SK-N-MC (cell line): ENCODE measurements around the gene CHST3.
A peak's percentile ranks its signal among the peaks of the same experiment; 100 is the strongest.
"Not testable (repeated sequence)": the region's sequence is repeated elsewhere in the genome, so short reads cannot be mapped to it uniquely, and the experiment has no call there.

Experiments
- DNase-seq: peaks from one replicate; pipeline ENCODE4 v3.0.0-alpha.2; 2011; ENCODE audit warnings: low read depth, low spot score
- H3K27ac ChIP-seq: fragments of 200-600 bp; sonication (generic); 2 replicates; pipeline ENCODE4 v1.5.1; 2016; ENCODE audit warnings: mixed run types
- H3K36me3 ChIP-seq: fragments of 200-600 bp; sonication (generic); 2 replicates; pipeline ENCODE4 v1.6.1; 2017; ENCODE audit warnings: antibody characterized with exemption, low read length, mixed read lengths; ENCODE audit not compliant: insufficient read depth
- H3K4me3 ChIP-seq: fragments of 200-600 bp; sonication (generic); 2 replicates; pipeline ENCODE4 v1.5.1; 2016
- H3K9ac ChIP-seq: fragments of 200-600 bp; sonication (generic); 2 replicates; pipeline ENCODE4 v1.8.0; 2017; ENCODE audit warnings: mixed run types, mixed read lengths; ENCODE audit not compliant: insufficient read length
- H3K9me3 ChIP-seq: fragments of 200-600 bp; sonication (generic); 2 replicates; pipeline ENCODE4 v1.6.1; 2017; ENCODE audit warnings: low read depth, mild to moderate bottlenecking, antibody characterized with exemption, low read length, moderate library complexity, mixed read lengths
- EZH2 ChIP-seq: fragments of 200-600 bp; sonication (generic); IDR thresholded peaks from one replicate; pipeline ENCODE4 v1.6.1; 2017; ENCODE audit warnings: antibody characterized with exemption
- FOXP2 ChIP-seq: optimal IDR thresholded peaks from 2 replicates; pipeline ENCODE3; 2011; ENCODE audit warnings: mild to moderate bottlenecking, moderate library complexity; ENCODE audit not compliant: insufficient read depth; ENCODE audit errors: extremely low read length, control extremely low read depth
- POLR2AphosphoS5 ChIP-seq: IDR thresholded peaks from 2 replicates; pipeline ENCODE4 v1.6.1; 2012; ENCODE audit warnings: mild to moderate bottlenecking, low read depth, low read length, borderline replicate concordance

CHST3 gene, protein sequence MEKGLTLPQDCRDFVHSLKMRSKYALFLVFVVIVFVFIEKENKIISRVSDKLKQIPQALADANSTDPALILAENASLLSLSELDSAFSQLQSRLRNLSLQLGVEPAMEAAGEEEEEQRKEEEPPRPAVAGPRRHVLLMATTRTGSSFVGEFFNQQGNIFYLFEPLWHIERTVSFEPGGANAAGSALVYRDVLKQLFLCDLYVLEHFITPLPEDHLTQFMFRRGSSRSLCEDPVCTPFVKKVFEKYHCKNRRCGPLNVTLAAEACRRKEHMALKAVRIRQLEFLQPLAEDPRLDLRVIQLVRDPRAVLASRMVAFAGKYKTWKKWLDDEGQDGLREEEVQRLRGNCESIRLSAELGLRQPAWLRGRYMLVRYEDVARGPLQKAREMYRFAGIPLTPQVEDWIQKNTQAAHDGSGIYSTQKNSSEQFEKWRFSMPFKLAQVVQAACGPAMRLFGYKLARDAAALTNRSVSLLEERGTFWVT

GRCh38 chr10:71964098-71964742 is at the start of gene CHST3:
Gene CHST3 (plus strand): TSS chr10:71964395. CDS start chr10:72005843, 41,448 bp downstream.
- H3K36me3 ChIP-seq: no peaks in the 10 kb centered on the region
- no peaks in the 10 kb centered on the region for H3K9me3 ChIP-seq
- H3K27ac ChIP-seq: no peak within 1 kb of the TSS
- H3K4me3 ChIP-seq: peak within 1 kb of the TSS; percentile 84
- no peak for TF ChIP-seq EZH2
- peak; percentile 31; the same call in 1 of the 2 replicates for TF ChIP-seq POLR2AphosphoS5
- TF ChIP-seq FOXP2: no peak
- H3K9ac ChIP-seq: peak within 1 kb of the TSS; percentile 70
- no peak for DNase-seq

DNA sequence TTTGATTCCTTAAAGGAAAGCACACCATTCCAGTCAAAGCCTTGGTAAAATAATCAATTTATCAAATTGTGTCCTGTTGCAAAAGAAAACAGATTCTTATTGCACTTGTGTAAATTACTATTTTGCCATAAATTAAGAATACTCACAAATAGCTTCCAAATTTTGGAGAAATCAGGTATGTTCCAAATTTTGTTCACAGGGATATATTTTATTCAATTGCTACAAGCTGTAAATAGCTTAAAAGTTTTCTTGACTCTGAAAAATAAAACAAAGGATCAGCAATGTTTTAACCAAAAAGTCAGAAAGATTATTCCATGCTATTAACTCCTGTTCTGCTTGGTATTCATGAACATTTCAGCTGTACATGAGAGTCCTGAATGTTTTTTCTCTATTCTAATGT is 47.4 kb upstream of the CHST3 start:
- DNase-seq: no peak
- Histone ChIP-seq H3K9me3 (no peaks in the 10 kb centered on the region), H3K36me3 (no peaks in the 10 kb centered on the region), H3K4me3 (no peak overlapping the region), H3K9ac (no peak overlapping the region), H3K27ac (no peak overlapping the region)
- TF ChIP-seq FOXP2: no peak
- TF ChIP-seq EZH2: no peak
- TF ChIP-seq POLR2AphosphoS5: no peak

GRCh38 chr10:71918992-71919391 is 45.2 kb upstream of the CHST3 start:
- TF ChIP-seq FOXP2: no peak
- no peak for TF ChIP-seq POLR2AphosphoS5
- TF ChIP-seq EZH2: no peak
- H3K9me3 ChIP-seq: no peaks in the 10 kb centered on the region
- no peak for DNase-seq
- no peak overlapping the region for H3K27ac ChIP-seq
- H3K36me3 ChIP-seq: no peaks in the 10 kb centered on the region
- H3K9ac ChIP-seq: no peak overlapping the region
- H3K4me3 ChIP-seq: no peak overlapping the region

- not testable (repeated sequence) for H3K4me3 ChIP-seq, DNase-seq, H3K9ac ChIP-seq, H3K9me3 ChIP-seq, H3K36me3 ChIP-seq, H3K27ac ChIP-seq
Observed at GRCh38 chr10:71919956-71920539, 44.1 kb upstream of the CHST3 start.

DNA sequence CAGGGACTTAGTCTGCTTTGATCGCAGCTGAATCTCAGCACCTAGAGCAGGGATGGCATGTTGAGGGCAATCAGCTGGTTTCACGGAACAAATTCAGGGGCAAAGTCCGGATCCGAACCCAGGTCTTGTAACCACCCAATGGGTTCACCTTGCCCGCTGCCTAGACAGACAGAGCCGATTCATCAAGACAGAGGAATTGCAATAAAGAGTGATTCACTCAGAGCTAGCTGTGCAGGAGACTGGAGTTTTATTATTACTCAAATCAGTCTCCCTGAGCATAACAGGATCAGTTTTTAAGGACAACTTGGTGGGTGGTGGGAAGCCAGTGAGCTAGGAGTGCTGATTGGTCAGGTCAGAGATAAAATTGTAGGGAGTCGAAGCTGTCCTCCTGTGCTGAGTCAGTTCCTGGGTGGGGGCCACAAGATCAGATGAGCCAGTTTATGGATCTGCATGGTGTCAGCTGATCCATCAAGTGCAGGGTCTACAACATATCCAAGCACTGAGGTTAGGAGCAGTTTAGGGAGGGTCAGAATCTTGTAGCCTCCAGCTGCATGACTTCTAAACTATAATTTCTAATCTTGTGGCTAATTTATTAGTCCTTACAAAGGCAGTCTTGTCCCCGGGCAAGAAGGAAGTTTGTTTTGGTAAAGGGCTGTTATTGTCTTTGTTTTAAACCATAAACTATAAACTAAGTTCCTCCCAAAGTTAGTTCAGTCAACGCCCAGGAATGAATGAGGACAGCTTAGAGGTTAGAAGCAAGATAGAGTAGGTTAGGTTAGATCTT is 43.5 kb upstream of the CHST3 start:
- H3K4me3 ChIP-seq: no peak overlapping the region
- no peak overlapping the region for H3K9ac ChIP-seq
- no peak for TF ChIP-seq POLR2AphosphoS5
- no peak for TF ChIP-seq EZH2
- TF ChIP-seq FOXP2: no peak
- DNase-seq: no peak
- H3K9me3 ChIP-seq: no peaks in the 10 kb centered on the region
- no peak overlapping the region for H3K27ac ChIP-seq
- no peaks in the 10 kb centered on the region for H3K36me3 ChIP-seq

DNA sequence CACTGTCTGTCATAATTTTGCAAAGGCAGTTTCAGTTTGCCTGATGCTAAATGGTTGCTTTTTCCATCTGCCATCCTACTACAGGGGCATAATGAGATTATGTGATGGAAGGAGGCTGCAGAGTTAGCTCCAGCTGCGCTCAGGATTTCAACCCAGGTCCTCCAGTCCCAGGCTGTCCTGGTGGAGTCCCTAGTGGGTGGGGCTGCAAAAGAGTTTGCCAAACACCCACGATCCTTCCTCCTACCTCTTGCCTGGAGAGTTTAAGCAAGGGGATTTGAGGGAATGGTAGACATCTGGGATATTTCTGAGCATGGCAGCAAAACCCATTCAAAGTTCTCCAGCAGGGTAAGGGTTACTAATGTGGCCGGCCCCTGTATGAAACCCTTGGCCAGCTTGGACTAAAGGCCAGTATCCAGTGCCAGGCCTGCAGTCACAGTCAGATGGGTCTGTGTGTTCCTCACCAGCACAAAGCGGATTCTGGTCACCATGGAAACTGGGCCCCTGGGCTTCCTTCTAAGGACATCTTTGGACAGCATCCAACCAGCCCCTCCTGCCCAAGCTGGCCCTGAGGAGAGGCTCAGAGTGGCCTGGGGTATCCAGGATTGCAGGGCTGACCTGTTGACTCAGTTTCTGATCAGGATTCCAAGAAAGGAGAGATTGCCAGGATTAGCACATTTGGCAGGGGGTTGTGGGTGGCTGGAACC is 42.7 kb upstream of the CHST3 start:
- Histone ChIP-seq H3K36me3 (no peaks in the 10 kb centered on the region), H3K9ac (no peak overlapping the region), H3K27ac (no peak overlapping the region), H3K4me3 (no peak overlapping the region), H3K9me3 (no peaks in the 10 kb centered on the region)
- DNase-seq: no peak
- TF ChIP-seq POLR2AphosphoS5 (no peak), EZH2 (no peak), FOXP2 (no peak)

- no peak overlapping the region for H3K4me3 ChIP-seq
- H3K27ac ChIP-seq: no peak overlapping the region
- H3K9me3 ChIP-seq: no peaks in the 10 kb centered on the region
- no peak overlapping the region for H3K9ac ChIP-seq
- TF ChIP-seq FOXP2: no peak
- TF ChIP-seq EZH2: no peak
- no peak for TF ChIP-seq POLR2AphosphoS5
- DNase-seq: no peak
- no peaks in the 10 kb centered on the region for H3K36me3 ChIP-seq
Observed at GRCh38 chr10:71923138-71923692, 41.0 kb upstream of the CHST3 start.

- Histone ChIP-seq H3K9me3 (no peaks in the 10 kb centered on the region), H3K36me3 (no peaks in the 10 kb centered on the region), H3K9ac (no peak overlapping the region), H3K27ac (no peak overlapping the region), H3K4me3 (no peak overlapping the region)
- TF ChIP-seq FOXP2 (no peak), EZH2 (no peak), POLR2AphosphoS5 (no peak)
- no peak for DNase-seq
Observed at GRCh38 chr10:71924771-71925170, 39.4 kb upstream of the CHST3 start.
